GM12892 (cell line): ENCODE results near the gene LRG1.

Experiments used
- POLR2A ChIP-seq: IDR thresholded peaks from 2 replicates; pipeline ENCODE4 v1.6.1; 2011; ENCODE audit warnings: low read depth, low read length, control low read depth
- POLR2AphosphoS5 ChIP-seq: IDR thresholded peaks from 2 replicates; pipeline ENCODE4 v1.6.1; 2011; ENCODE audit warnings: low read depth, low read length, control low read depth

DNA sequence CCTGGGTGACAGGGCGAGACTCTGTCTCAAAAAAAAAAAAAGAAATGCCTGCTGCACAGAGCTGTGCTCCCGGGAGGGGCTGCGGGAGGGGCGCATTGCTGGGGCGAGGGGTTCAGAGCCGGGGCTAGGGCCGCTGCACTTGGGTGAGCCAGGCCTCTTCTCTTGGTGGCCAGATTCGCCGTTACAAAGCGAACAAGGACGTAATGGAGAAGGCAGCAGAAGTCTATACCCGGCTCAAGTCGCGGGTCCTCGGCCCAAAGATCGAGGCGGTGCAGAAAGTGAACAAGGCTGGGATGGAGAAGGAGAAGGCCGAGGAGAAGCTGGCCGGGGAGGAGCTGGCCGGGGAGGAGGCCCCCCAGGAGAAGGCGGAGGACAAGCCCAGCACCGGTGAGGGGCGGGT lies 40.5 kb downstream of the LRG1 start:
- TF ChIP-seq POLR2A (no peak), POLR2AphosphoS5 (no peak)
